WTC11 (cell line): ENCODE measurements around the gene ACSM3. TPM values are rescaled to one million over a fixed set of nuclear protein-coding genes. Genes with fewer than 3 reads are reported as not detected.

ENCODE experiments used
- ATAC-seq: fragments of 200-7000 bp; cut with Tn5 transposase; 2 replicates; pipeline ENCODE4 v1.10.0; 2021; ENCODE audit warnings: mild to moderate bottlenecking, moderate library complexity
- CTCF ChIA-PET: fragments of 300-600 bp; sonication (Branson Sonifier 250); formaldehyde crosslinking; loops from one replicate; lab custom pipeline; 2021; ENCODE audit warnings: antibody characterized with exemption; lab: Charles Lee
- POLR2A ChIA-PET: fragments of 350-600 bp; sonication (Branson Sonifier 250); formaldehyde crosslinking; loops from one replicate; lab custom pipeline; 2021; ENCODE audit warnings: antibody characterized with exemption; lab: Charles Lee
- DNase-seq: peaks from one replicate; pipeline ENCODE4 v3.0.0; 2021; ENCODE audit warnings: low spot score
- H3K27ac Mint-ChIP-seq: 2 replicates; pipeline ENCODE4 v1.8.0; 2021; ENCODE audit warnings: mixed read lengths
- H3K27me3 Mint-ChIP-seq: 2 replicates; pipeline ENCODE4 v1.8.0; 2021; ENCODE audit warnings: low read depth, mild to moderate bottlenecking, moderate library complexity, mixed read lengths
- H3K36me3 Mint-ChIP-seq: 2 replicates; pipeline ENCODE4 v1.8.0; 2021; ENCODE audit warnings: mixed read lengths
- H3K4me1 Mint-ChIP-seq: 2 replicates; pipeline ENCODE4 v1.8.0; 2022; ENCODE audit warnings: mixed read lengths
- H3K4me3 Mint-ChIP-seq: 2 replicates; pipeline ENCODE4 v1.8.0; 2021; ENCODE audit warnings: mild to moderate bottlenecking, moderate library complexity, mixed read lengths
- H3K9me3 Mint-ChIP-seq: 2 replicates; pipeline ENCODE4 v1.8.0; 2021; ENCODE audit warnings: mixed read lengths
- ATF1 ChIP-seq: sonication (generic); formaldehyde crosslinking; IDR thresholded peaks from 2 replicates; pipeline ENCODE4 v1.8.1; 2023; ENCODE audit warnings: mild to moderate bottlenecking, moderate library complexity, missing genetic modification reagents
- CBFB ChIP-seq: sonication (generic); formaldehyde crosslinking; IDR thresholded peaks from 2 replicates; pipeline ENCODE4 v1.8.1; 2022; ENCODE audit warnings: mild to moderate bottlenecking, low read depth, missing genetic modification reagents
- CREB1 ChIP-seq: sonication (generic); formaldehyde crosslinking; IDR thresholded peaks from 2 replicates; pipeline ENCODE4 v1.8.0; 2023; ENCODE audit warnings: mild to moderate bottlenecking, missing genetic modification reagents
- CREM ChIP-seq: sonication (generic); formaldehyde crosslinking; IDR thresholded peaks from 2 replicates; pipeline ENCODE4 v1.8.1; 2022; ENCODE audit warnings: mild to moderate bottlenecking, missing genetic modification reagents, moderate library complexity
- E2F4 ChIP-seq: sonication (generic); formaldehyde crosslinking; IDR thresholded peaks from 2 replicates; pipeline ENCODE4 v1.8.1; 2022; ENCODE audit warnings: low read depth, mild to moderate bottlenecking, moderate library complexity, missing genetic modification reagents, borderline replicate concordance
- EMX1 ChIP-seq: fragments of 250-450 bp; sonication (Bioruptor Pico); IDR thresholded peaks from 2 replicates; pipeline ENCODE4 v1.8.0; 2021; ENCODE audit warnings: mild to moderate bottlenecking
- FOXJ3 ChIP-seq: sonication (generic); formaldehyde crosslinking; IDR thresholded peaks from 2 replicates; pipeline ENCODE4 v1.9.0; 2021; ENCODE audit warnings: missing genetic modification reagents, mild to moderate bottlenecking, borderline replicate concordance
- FOXK1 ChIP-seq: sonication (generic); formaldehyde crosslinking; IDR thresholded peaks from 2 replicates; pipeline ENCODE4 v1.8.0; 2022; ENCODE audit warnings: mild to moderate bottlenecking, moderate library complexity, missing genetic modification reagents
- HMGA2 ChIP-seq: fragments of 250-450 bp; sonication (Bioruptor Pico); IDR thresholded peaks from 2 replicates; pipeline ENCODE4 v1.4.0; 2021; ENCODE audit warnings: mild to moderate bottlenecking, moderate library complexity
- SOX15 ChIP-seq: fragments of 250-450 bp; sonication (Bioruptor Pico); IDR thresholded peaks from 2 replicates; pipeline ENCODE4 v1.9.0; 2021; ENCODE audit warnings: mild to moderate bottlenecking
- ZBTB21 ChIP-seq: sonication (generic); formaldehyde crosslinking; IDR thresholded peaks from 2 replicates; pipeline ENCODE4 v1.8.1; 2023; ENCODE audit warnings: mild to moderate bottlenecking, missing genetic modification reagents, borderline replicate concordance
- ZNF317 ChIP-seq: sonication (generic); formaldehyde crosslinking; IDR thresholded peaks from 2 replicates; pipeline ENCODE4 v1.8.1; 2023; ENCODE audit warnings: low read depth, mild to moderate bottlenecking, moderate library complexity, missing genetic modification reagents, borderline replicate concordance
- ZNF425 ChIP-seq: fragments of 250-450 bp; sonication (Bioruptor Pico); conservative IDR thresholded peaks from 2 replicates; pipeline ENCODE4 v1.9.0; 2021; ENCODE audit warnings: mild to moderate bottlenecking
- ZNF532 ChIP-seq: fragments of 250-450 bp; sonication (Bioruptor Pico); IDR thresholded peaks from 2 replicates; pipeline ENCODE4 v1.9.0; 2021; ENCODE audit warnings: mild to moderate bottlenecking, borderline replicate concordance
- total RNA-seq: library from RNA; stranded (reverse); gene quantifications from 3 replicates; pipeline ENCODE4 v1.2.3, GENCODE V29; 2021
- TF ChIP-seq, protein P1 (sequence below): sonication (generic); formaldehyde crosslinking; IDR thresholded peaks from 2 replicates; pipeline ENCODE4 v1.8.0; 2022; ENCODE audit warnings: mild to moderate bottlenecking, missing genetic modification reagents
- TF ChIP-seq, protein P2 (sequence below): fragments of 250-450 bp; sonication (Bioruptor Pico); IDR thresholded peaks from 2 replicates; pipeline ENCODE4 v2.1.2; 2022; ENCODE audit warnings: mild to moderate bottlenecking, moderate library complexity

The ACSM3 gene
- total RNA-seq, 1 experiment from 2014 or later, result 5.0 TPM

DNA sequence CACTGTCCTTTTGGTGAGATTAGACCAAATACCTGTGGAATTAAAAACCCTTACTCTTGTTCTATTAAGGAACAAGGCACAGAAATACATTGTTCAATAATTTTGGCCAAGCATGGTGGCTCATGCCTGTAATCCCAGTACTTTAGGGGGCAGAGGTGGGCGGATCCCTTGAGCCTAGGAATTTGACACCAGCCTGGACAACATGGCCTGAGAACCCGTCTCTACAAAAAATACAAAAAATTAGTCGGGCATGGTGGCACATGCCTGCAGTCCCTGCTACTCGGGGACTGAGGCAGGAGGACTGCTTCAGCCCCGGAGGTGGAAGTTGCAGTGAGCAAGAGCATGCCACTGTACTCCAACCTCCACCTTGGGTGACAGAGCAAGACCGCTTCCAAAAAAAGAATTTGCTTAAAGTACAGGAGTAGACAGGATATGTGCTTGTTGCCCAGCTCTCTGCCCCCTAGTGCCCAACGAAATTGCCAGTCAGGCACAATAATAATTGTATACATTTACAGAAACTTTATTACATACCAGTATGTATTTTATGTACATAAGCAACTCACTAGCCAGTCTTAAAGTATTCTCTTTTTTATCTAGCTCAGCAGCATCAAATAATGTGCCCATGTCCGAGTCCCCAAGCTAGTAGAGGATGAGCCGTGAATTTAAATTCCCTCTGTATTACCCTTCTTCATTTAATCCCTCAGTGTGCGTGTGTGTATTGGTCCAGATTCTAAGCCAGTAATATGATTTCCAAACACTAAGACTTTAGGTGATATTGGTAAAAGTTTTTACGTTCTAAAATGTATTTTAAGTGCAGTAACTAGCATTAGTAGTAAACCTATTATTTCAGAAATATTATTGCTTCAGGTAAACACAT, 23.6 kb upstream of the ACSM3 start:
- peak overlapping the region; percentile 97 for H3K4me3 Mint-ChIP-seq
- ChIA-PET CTCF (interaction anchor here (1.0 to 1.1 kb wide), 3 partner anchors 190 to 1185 kb away, joined by 3 to 4 read pairs (median 3); partner anchors contain the start of gene VPS35L), POLR2A (no interaction called here)
- peaks cover 13% of the 10 kb centered on the region for H3K9me3 Mint-ChIP-seq
- ATAC-seq, result no peak
- H3K4me1 Mint-ChIP-seq, result peaks cover 10% of the 10 kb centered on the region
- peaks cover 38% of the 10 kb centered on the region for H3K36me3 Mint-ChIP-seq
- no peak for TF ChIP-seq EMX1 (CRISPR knock-in tag)
- no peak for TF ChIP-seq ZNF425 (CRISPR knock-in tag)
- TF ChIP-seq CREM, result no peak
- no peak for TF ChIP-seq ZNF317 (CRISPR knock-in tag)
- TF ChIP-seq SOX15 (CRISPR knock-in tag), result no peak
- no peak for TF ChIP-seq CREB1 (CRISPR knock-in tag)
- TF ChIP-seq FOXJ3 (CRISPR knock-in tag), result no peak
- no peak for TF ChIP-seq ZBTB21 (CRISPR knock-in tag)
- TF ChIP-seq ZNF532 (CRISPR knock-in tag), result no peak
- no peak for TF ChIP-seq FOXK1 (CRISPR knock-in tag)
- TF ChIP-seq, protein P1, sequence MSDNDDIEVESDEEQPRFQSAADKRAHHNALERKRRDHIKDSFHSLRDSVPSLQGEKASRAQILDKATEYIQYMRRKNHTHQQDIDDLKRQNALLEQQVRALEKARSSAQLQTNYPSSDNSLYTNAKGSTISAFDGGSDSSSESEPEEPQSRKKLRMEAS, result no peak
- no peak for TF ChIP-seq ATF1
- no peak for TF ChIP-seq CBFB (CRISPR knock-in tag)
- TF ChIP-seq, protein P2, sequence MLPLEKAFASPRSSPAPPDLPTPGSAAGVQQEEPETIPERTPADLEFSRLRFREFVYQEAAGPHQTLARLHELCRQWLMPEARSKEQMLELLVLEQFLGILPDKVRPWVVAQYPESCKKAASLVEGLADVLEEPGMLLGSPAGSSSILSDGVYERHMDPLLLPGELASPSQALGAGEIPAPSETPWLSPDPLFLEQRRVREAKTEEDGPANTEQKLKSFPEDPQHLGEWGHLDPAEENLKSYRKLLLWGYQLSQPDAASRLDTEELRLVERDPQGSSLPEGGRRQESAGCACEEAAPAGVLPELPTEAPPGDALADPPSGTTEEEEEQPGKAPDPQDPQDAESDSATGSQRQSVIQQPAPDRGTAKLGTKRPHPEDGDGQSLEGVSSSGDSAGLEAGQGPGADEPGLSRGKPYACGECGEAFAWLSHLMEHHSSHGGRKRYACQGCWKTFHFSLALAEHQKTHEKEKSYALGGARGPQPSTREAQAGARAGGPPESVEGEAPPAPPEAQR (CRISPR knock-in tag), result no peak
- no peak for TF ChIP-seq HMGA2
- TF ChIP-seq E2F4 (CRISPR knock-in tag), result no peak
- no peak for DNase-seq
- peak overlapping the region; percentile 90; the same call in 1 of the 2 replicates for H3K27ac Mint-ChIP-seq
- no peaks in the 10 kb centered on the region for H3K27me3 Mint-ChIP-seq
